Fibroblast of mammary gland (primary cell): ENCODE results near the gene KRTAP10-10.

Experiments used
- DNase-seq: peaks from one replicate; pipeline ENCODE4 v3.0.0-alpha.2; 2010; ENCODE audit warnings: low read depth
- H3K4me3 ChIP-seq: 2 replicates; pipeline ENCODE4 v1.5.1; 2011; ENCODE audit warnings: low read depth, mild to moderate bottlenecking, low read length, moderate library complexity; ENCODE audit not compliant: control insufficient read depth
- TF ChIP-seq, protein P1 (sequence below): conservative IDR thresholded peaks from 2 replicates; pipeline ENCODE4 v1.5.1; 2011; ENCODE audit warnings: low read depth, low read length, inconsistent platforms; ENCODE audit not compliant: control insufficient read depth, insufficient read depth

Gene KRTAP10-10

GRCh38 chr21:44611551-44611950 lies 25.6 kb upstream of the KRTAP10-10 start:
- TF ChIP-seq, protein P1, sequence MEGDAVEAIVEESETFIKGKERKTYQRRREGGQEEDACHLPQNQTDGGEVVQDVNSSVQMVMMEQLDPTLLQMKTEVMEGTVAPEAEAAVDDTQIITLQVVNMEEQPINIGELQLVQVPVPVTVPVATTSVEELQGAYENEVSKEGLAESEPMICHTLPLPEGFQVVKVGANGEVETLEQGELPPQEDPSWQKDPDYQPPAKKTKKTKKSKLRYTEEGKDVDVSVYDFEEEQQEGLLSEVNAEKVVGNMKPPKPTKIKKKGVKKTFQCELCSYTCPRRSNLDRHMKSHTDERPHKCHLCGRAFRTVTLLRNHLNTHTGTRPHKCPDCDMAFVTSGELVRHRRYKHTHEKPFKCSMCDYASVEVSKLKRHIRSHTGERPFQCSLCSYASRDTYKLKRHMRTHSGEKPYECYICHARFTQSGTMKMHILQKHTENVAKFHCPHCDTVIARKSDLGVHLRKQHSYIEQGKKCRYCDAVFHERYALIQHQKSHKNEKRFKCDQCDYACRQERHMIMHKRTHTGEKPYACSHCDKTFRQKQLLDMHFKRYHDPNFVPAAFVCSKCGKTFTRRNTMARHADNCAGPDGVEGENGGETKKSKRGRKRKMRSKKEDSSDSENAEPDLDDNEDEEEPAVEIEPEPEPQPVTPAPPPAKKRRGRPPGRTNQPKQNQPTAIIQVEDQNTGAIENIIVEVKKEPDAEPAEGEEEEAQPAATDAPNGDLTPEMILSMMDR: no peak
- DNase-seq: no peak
- no peak overlapping the region for H3K4me3 ChIP-seq

- no peak within 1 kb of the TSS for H3K4me3 ChIP-seq
- no peak for DNase-seq
- TF ChIP-seq, protein P1: no peak
Observed at GRCh38 chr21:44612029-44612486, 25.1 kb upstream of the KRTAP10-10 start, which contains the start of gene KRTAP10-8. Gene KRTAP10-8 (plus strand): TSS chr21:44612079. CDS start chr21:44612101, 22 bp downstream.

- no peak overlapping the region for H3K4me3 ChIP-seq
- TF ChIP-seq, protein P1: no peak
- DNase-seq: no peak
Observed at GRCh38 chr21:44612669-44613229, 24.4 kb upstream of the KRTAP10-10 start.

DNA sequence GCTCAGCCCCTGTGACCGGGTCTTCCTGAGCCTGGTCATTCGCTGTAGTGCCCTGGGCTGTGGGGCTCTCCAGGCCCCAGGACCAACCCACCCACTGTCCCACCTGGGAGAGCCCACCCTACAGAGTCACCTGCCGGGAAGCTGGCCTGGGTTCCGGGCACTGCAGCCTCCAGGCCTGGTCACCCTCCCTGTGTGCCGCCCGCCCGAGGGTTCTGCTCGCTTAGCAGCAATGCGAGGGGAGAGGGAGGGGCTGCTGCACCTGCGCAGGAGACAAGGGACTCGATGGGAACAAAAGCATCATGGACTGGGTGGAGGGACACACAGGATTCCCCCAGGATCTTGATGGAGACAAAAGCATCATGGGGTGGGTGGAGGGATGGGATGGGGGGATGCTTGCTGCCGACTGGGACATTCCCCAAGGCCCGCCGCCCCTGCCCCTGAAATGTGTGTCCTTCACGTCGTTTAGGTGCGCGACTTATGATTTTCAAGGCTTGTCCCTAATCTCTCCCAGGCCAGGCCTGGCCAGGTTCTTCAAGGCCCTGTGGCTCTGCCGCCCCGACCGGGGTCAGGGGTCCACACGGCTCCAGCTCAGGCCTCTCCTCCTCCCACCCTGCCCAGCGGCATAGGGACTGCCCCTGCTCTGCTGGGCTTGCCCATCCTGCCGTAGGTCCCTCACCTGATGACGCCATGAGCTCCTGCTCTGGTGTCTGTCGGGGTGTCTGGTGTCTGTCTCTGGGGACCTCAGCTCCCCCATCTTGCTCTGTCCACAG lies 23.6 kb upstream of the KRTAP10-10 start:
- no peak overlapping the region for H3K4me3 ChIP-seq
- TF ChIP-seq, protein P1: no peak
- DNase-seq: no peak

DNA sequence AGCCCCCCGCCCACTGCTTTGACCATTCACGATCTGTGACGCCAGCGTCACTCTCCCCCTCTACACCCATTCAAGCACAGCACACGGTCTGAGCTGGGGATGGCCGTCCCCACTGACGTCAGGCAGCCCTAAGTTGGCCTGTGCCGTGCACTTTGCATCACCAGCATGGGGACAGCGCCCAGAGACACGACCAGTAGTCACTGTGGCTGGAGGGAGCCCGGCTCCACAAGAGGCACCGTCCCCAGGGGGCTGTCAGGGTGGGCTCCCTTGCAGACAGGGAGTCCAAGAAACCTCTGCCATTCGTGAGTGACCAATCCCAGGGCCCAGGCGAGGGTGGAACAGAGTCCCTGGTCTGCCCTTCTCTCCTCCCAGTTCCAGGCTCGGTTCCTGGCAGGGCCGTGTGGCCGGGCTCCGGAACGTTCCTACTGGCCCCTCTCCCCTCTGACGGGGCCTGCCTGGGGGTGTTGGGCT lies 23.0 kb upstream of the KRTAP10-10 start:
- no peak overlapping the region for H3K4me3 ChIP-seq
- no peak for DNase-seq
- TF ChIP-seq, protein P1: no peak

- no peak for DNase-seq
- TF ChIP-seq, protein P1: no peak
- no peak overlapping the region for H3K4me3 ChIP-seq
Observed at GRCh38 chr21:44614961-44615391, 22.2 kb upstream of the KRTAP10-10 start.
